Adrenal gland (tissue), 5 donors: ENCODE measurements around the gene SLC20A1.

Source experiments
- CTCF ChIP-seq, 6 experiments: fragments of 450-650 bp in 4 of 6; fragments of 200-600 bp in 2 of 6; sonication (generic) in 1 of 6; IDR thresholded peaks; 1 replicate in 5 of 6; 2 replicates in 1 of 6; pipeline versions ENCODE4 v1.5.1 to v1.8.0; 2016 to 2021; ENCODE audit warnings: antibody characterized with exemption in 6 of 6, mild to moderate bottlenecking in 2 of 6, moderate library complexity in 1 of 6
- POLR2A ChIP-seq, 2 donors: fragments of 450-650 bp; IDR thresholded peaks; one replicate each; pipeline ENCODE4 v1.6.1; 2017; ENCODE audit warnings: antibody characterized with exemption in 2 of 2, mild to moderate bottlenecking in 2 of 2, moderate library complexity in 1 of 2
- donor health status: DM: no; HTN: no; CAD: no.

- TF ChIP-seq CTCF (IDR thresholded peaks at IDR 0.05): no peak
- no peak for TF ChIP-seq POLR2A (IDR thresholded peaks at IDR 0.05)
Measured at GRCh38 chr2:112644155-112644932, 1.4 kb upstream of the SLC20A1 start.
